HL-60 (cell line): Measurements from ENCODE around the gene SMAD1.

Source experiments
- CTCF ChIP-seq: IDR thresholded peaks from one replicate; pipeline ENCODE4 v1.5.1; 2011; ENCODE audit warnings: low read length, control low read depth, inconsistent platforms; ENCODE audit not compliant: insufficient read depth
- GABPA ChIP-seq: IDR thresholded peaks from 2 replicates; pipeline ENCODE4 v1.6.1; 2012; ENCODE audit warnings: low read depth
- POLR2AphosphoS5 ChIP-seq: IDR thresholded peaks from 2 replicates; pipeline ENCODE4 v1.6.1; 2012; ENCODE audit warnings: low read depth
- REST ChIP-seq: IDR thresholded peaks from 2 replicates; pipeline ENCODE4 v1.6.1; 2012; ENCODE audit warnings: low read depth; ENCODE audit not compliant: insufficient replicate concordance
- SPI1 ChIP-seq: IDR thresholded peaks from 2 replicates; pipeline ENCODE4 v1.6.1; 2012; ENCODE audit warnings: low read depth, mild to moderate bottlenecking, borderline replicate concordance

GRCh38 chr4:145487631-145488030 lies 6.0 kb downstream of the SMAD1 start:
- TF ChIP-seq GABPA (no peak), REST (no peak), CTCF (no peak), POLR2AphosphoS5 (no peak), SPI1 (no peak)
